Adrenal gland (tissue), 12 donors: ENCODE results near the gene POLR2B. TPM values are rescaled to one million over a fixed set of nuclear protein-coding genes. Genes with fewer than 3 reads are reported as not detected.

Experiments used
- DNase-seq, 7 donors: peaks; one replicate each; pipeline ENCODE4 v3.0.0-alpha.2; 2019 to 2020
- H3K27ac ChIP-seq, 5 donors: fragments of 200-600 bp; sonication (generic) in 4 of 5; 1 replicate in 3 of 5; 2 replicates in 2 of 5; pipeline versions ENCODE4 v1.5.1 to v1.8.0; 2016 to 2020; ENCODE audit warnings: mild to moderate bottlenecking in 1 of 5
- H3K27me3 ChIP-seq: fragments of 200-600 bp; 2 replicates; pipeline ENCODE4 v1.8.0; 2021
- H3K36me3 ChIP-seq, 2 donors: fragments of 200-600 bp; replicated peaks in 1 of 2; 1 replicate in 1 of 2; 2 replicates in 1 of 2; pipeline versions ENCODE4 v1.5.1 to v1.8.0; 2018 to 2022
- H3K4me1 ChIP-seq, 2 donors: fragments of 200-600 bp; replicated peaks in 1 of 2; 1 replicate in 1 of 2; 2 replicates in 1 of 2; pipeline versions ENCODE4 v1.5.1 to v1.8.0; 2018 to 2021
- H3K4me3 ChIP-seq, 4 donors: fragments of 200-600 bp; sonication (generic) in 3 of 4; one replicate each; pipeline ENCODE4 v1.5.1; 2016 to 2018
- H3K9me3 ChIP-seq, 3 donors: fragments of 200-600 bp; sonication (generic) in 1 of 3; replicated peaks in 1 of 3; 1 replicate in 2 of 3; 2 replicates in 1 of 3; pipeline versions ENCODE4 v1.5.1 to v1.8.0; 2016 to 2021
- POLR2A ChIP-seq, 2 donors: fragments of 450-650 bp; IDR thresholded peaks; one replicate each; pipeline ENCODE4 v1.6.1; 2017; ENCODE audit warnings: antibody characterized with exemption in 2 of 2, mild to moderate bottlenecking in 2 of 2, moderate library complexity in 1 of 2
- WGBS, 4 donors: extraction: QIAGEN DNeasy Blood & Tissue Kit in 2 of 4; methylation state at CpG; one replicate each; pipeline versions ENCODE4 v1.1.5 to v1.1.7; 2013 to 2017; 5-methylcytosine and 5-hydroxymethylcytosine counted together
- intact Hi-C, 2 donors: fragments of 100-400 bp; cut with DNase I; formaldehyde crosslinking; loops; one replicate each; pipeline versions ENCODE4 v1.14.1 to v1.15.0; 2022 to 2023
- polyA plus RNA-seq, 3 donors: library from polyadenylated mRNA; stranded (reverse); fragments of 200-250 nt in 2 of 3; fragments of 350-450 nt in 1 of 3; fragmentation: Illumina TruSeq in 1 of 3; extraction: RNeasy Lipid Tissue Mini Kit (QIAGEN cat#74804) in 1 of 3; gene quantifications; one replicate each; pipeline ENCODE4 v1.2.3, GENCODE V29; 2013 to 2014
- total RNA-seq, 9 donors: library from RNA; depleted of rRNA in 4 of 9; stranded (reverse); fragments of >200 nt in 4 of 9; fragments of 120-200 nt in 1 of 9; fragmentation: NEBNext Ultra II Directional in 1 of 9; extraction: Animal tissue kit (Norgen Biotek cat#: 25700) in 1 of 9; gene quantifications; one replicate each; pipeline versions ENCODE4 v1.1.0 to v1.2.4, GENCODE V29; 2013 to 2023
- TF ChIP-seq, protein P1 (sequence below), 6 experiments: fragments of 450-650 bp in 4 of 6; fragments of 200-600 bp in 2 of 6; sonication (generic) in 1 of 6; IDR thresholded peaks; 1 replicate in 5 of 6; 2 replicates in 1 of 6; pipeline versions ENCODE4 v1.5.1 to v1.8.0; 2016 to 2021; ENCODE audit warnings: antibody characterized with exemption in 6 of 6, mild to moderate bottlenecking in 2 of 6, moderate library complexity in 1 of 6
- donor health status: healthy with polysubstance abuse.
- donor health status: Bipolar disorder and iron deficiency.
- donor health status: DM: yes; HTN: yes; CAD: no.
- donor health status: DM: no; HTN: no; CAD: no.
- donor health status: DM: no; HTN: no; CAD: no.
- donor health status: DM: yes; HTN: yes; CAD: no.

Gene POLR2B
- total and polyA plus RNA-seq, 12 donors = 21.2 to 126 (median 74.2) TPM

DNA sequence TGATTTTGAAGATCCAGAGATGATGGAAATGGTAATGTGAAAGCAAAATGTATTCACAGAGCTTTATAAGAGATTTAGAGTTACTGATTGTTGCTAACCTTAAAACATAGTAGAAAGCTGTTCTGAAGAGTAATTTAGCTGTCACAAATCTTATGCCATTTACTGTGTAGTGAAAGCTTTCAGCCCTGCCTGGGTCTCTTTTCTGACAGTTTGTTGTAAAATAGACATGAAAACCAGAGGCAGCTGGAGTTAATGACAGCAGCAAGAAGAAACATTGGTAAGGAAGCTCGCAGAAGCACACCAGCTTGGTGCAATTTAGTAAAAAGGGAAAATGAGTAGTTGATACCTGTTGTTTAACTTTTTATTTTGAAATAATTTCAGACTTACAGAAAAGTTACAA, 21.1 kb downstream of the POLR2B start:
- Histone ChIP-seq H3K9me3 (no peaks in the 10 kb centered on the region), H3K27me3 (no peaks in the 10 kb centered on the region), H3K27ac (no peak overlapping the region), H3K4me1 (no peaks in the 10 kb centered on the region), H3K4me3 (no peak overlapping the region), H3K36me3 (peaks cover 0 to 53% of the 10 kb centered on the region in 2 donors)
- intact Hi-C loops = no loop called here
- TF ChIP-seq POLR2A (IDR thresholded peaks at IDR 0.05) = no peak
- TF ChIP-seq, protein P1, sequence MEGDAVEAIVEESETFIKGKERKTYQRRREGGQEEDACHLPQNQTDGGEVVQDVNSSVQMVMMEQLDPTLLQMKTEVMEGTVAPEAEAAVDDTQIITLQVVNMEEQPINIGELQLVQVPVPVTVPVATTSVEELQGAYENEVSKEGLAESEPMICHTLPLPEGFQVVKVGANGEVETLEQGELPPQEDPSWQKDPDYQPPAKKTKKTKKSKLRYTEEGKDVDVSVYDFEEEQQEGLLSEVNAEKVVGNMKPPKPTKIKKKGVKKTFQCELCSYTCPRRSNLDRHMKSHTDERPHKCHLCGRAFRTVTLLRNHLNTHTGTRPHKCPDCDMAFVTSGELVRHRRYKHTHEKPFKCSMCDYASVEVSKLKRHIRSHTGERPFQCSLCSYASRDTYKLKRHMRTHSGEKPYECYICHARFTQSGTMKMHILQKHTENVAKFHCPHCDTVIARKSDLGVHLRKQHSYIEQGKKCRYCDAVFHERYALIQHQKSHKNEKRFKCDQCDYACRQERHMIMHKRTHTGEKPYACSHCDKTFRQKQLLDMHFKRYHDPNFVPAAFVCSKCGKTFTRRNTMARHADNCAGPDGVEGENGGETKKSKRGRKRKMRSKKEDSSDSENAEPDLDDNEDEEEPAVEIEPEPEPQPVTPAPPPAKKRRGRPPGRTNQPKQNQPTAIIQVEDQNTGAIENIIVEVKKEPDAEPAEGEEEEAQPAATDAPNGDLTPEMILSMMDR (IDR thresholded peaks at IDR 0.05) = no peak
- DNase-seq = no peak
- 96 to 100% (median 98%) methylated on average over 1 of the region's 1 CpG for WGBS, 4 donors

DNA sequence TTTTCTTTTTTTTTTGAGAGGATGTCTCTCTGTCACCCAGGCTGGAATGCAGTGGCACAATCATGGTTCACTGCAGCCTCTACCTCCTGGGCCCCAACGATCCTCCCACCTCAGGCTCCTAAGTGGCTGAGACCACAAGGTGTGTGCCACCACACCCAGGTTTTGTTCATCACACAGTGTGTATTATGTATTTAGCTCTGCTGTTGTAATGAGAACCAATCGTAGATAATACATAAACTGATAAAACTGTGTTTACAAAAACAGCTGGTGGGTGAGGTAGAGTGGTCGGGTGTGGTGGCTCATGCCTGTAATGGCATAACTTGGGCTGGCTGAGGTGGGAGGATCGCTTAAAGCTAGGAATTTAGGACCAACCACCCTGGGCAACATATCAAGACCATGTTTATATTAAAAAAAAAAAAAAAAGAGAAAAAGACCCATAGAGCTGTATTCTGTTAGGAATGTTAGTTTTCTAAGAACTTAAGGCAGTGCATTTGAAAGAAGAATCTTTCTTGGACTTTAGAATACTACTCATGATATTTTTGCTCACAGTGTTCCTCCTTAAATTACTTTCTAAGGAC, 34.9 kb downstream of the POLR2B start:
- TF ChIP-seq, protein P1 (IDR thresholded peaks at IDR 0.05) = no peak
- no peak for TF ChIP-seq POLR2A (IDR thresholded peaks at IDR 0.05)
- no peak for DNase-seq
- Histone ChIP-seq H3K4me3 (no peak overlapping the region), H3K36me3 (peaks cover 0 to 81% of the 10 kb centered on the region in 2 donors), H3K4me1 (no peaks in the 10 kb centered on the region), H3K9me3 (no peaks in the 10 kb centered on the region), H3K27me3 (no peaks in the 10 kb centered on the region), H3K27ac (no peak overlapping the region)
- intact Hi-C loops = no loop called here
- WGBS, 4 donors = 86 to 96% (median 91%) methylated on average over 4 of the region's 4 CpGs

DNA sequence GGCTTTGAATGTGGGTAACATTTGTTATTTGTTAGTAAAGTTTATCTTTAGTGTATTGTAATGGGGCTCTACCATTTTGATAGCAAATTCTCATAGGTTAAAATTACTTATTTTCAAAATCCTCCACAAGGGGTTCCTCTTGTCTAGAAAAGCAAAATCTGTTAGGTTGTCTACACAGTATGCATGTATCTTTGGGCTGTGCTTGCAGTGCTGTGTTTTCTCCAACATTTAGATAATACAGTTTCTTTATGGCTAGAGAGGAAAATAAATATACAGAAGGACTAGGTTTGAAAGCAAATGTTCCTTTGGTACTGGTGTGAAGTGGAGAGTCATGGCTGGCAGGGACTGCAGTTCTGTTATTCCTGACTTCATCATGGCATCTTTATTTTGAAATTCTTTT, 40.3 kb downstream of the POLR2B start:
- H3K4me1 ChIP-seq = peaks cover 0 to 19% of the 10 kb centered on the region in 2 donors
- no peaks in the 10 kb centered on the region for H3K9me3 ChIP-seq
- H3K36me3 ChIP-seq = peaks cover 1 to 75% of the 10 kb centered on the region in 2 donors
- H3K27me3 ChIP-seq = no peaks in the 10 kb centered on the region
- TF ChIP-seq, protein P1 (IDR thresholded peaks at IDR 0.05) = no peak
- no peak for TF ChIP-seq POLR2A (IDR thresholded peaks at IDR 0.05)
- H3K27ac ChIP-seq = no peak overlapping the region
- intact Hi-C loops = no loop called here
- DNase-seq = no peak
- H3K4me3 ChIP-seq = no peak overlapping the region

DNA sequence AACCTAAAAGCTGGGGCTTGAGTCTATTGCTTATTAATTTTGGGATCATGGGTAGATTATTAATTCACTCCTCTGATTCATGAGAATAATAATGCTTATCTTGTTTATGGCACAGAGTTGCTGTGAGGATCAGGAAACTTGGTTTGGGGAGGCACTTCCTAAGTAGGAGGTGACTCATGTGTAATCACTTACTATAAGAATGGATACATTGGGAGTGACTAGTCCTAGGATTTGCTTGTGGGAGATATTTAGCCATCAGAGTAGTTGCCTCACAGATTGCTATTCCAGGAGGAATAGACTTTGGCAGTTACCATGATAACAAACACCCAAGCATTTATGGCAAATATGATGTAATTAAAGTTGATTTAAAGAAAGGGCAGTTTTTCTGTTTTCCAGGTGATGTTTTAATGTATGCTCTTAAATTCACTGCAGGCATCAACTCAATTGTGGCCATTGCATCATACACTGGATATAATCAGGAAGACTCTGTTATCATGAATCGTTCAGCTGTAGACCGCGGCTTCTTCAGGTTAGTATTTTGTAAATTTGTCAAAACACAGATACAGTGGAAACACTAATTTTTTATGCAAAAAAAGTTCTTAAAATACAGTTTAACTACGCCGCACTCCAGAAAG, 41.9 kb downstream of the POLR2B start:
- peak overlapping the region in 2 of 5 donors; percentile 15 to 18 for H3K27ac ChIP-seq
- TF ChIP-seq POLR2A (IDR thresholded peaks at IDR 0.05) = no peak
- TF ChIP-seq, protein P1 (IDR thresholded peaks at IDR 0.05) = no peak
- intact Hi-C loops = no loop called here
- peaks cover 0 to 19% of the 10 kb centered on the region in 2 donors for H3K4me1 ChIP-seq
- no peak overlapping the region for H3K4me3 ChIP-seq
- no peaks in the 10 kb centered on the region for H3K27me3 ChIP-seq
- DNase-seq = no peak
- WGBS, 4 donors = 87 to 97% (median 96%) methylated on average over 5 of the region's 5 CpGs
- H3K36me3 ChIP-seq = peaks cover 3 to 76% of the 10 kb centered on the region in 2 donors
- H3K9me3 ChIP-seq = no peaks in the 10 kb centered on the region
